OCI-LY1 (cell line): ENCODE data around the gene LLGL2.

Source experiments
- EZH2 ChIP-seq: fragments of 200-600 bp; sonication (generic), shearing (Covaris generic); IDR thresholded peaks from 2 replicates; pipeline ENCODE4 v1.8.0; 2017; ENCODE audit warnings: borderline replicate concordance, mixed run types, mild to moderate bottlenecking, antibody characterized with exemption, low read length, moderate library complexity, mixed read lengths
- TF ChIP-seq, protein P1 (sequence below): fragments of 200-600 bp; sonication (generic), shearing (Covaris generic); IDR thresholded peaks from 2 replicates; pipeline ENCODE4 v1.5.1; 2017; ENCODE audit warnings: mild to moderate bottlenecking, antibody characterized with exemption, low read length, moderate library complexity, mixed read lengths

DNA sequence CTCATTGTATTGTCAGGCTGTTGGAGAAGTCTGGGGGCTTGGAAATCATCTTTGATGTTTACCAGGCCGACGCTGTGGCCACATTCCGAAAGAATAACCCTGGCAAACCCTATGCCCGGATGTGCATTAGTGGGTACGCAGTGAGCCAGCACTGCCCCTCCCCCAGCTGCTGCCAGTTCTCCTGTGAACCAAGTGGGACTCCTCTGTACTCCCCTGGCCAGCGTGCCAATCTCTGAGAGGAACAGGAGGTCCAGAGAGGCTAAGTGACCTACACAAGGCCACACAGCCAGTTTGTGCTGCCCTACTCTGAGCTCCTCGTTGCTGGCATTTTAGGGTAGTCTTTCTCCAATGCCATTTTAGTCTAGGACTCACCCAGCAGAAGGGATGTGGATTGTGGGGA is 1.9 kb upstream of the LLGL2 start:
- TF ChIP-seq, protein P1, sequence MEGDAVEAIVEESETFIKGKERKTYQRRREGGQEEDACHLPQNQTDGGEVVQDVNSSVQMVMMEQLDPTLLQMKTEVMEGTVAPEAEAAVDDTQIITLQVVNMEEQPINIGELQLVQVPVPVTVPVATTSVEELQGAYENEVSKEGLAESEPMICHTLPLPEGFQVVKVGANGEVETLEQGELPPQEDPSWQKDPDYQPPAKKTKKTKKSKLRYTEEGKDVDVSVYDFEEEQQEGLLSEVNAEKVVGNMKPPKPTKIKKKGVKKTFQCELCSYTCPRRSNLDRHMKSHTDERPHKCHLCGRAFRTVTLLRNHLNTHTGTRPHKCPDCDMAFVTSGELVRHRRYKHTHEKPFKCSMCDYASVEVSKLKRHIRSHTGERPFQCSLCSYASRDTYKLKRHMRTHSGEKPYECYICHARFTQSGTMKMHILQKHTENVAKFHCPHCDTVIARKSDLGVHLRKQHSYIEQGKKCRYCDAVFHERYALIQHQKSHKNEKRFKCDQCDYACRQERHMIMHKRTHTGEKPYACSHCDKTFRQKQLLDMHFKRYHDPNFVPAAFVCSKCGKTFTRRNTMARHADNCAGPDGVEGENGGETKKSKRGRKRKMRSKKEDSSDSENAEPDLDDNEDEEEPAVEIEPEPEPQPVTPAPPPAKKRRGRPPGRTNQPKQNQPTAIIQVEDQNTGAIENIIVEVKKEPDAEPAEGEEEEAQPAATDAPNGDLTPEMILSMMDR, result no peak
- TF ChIP-seq EZH2, result no peak
